H9 (cell line): Measurements from ENCODE around the gene LCE3A. TPM values are rescaled to one million over a fixed set of nuclear protein-coding genes. Genes with fewer than 3 reads are reported as not detected.

Source experiments
- DNase-seq: peaks from one replicate; pipeline ENCODE4 v3.0.0-alpha.2; 2017
- H2AFZ ChIP-seq: one replicate; pipeline ENCODE4 v1.6.1; 2013; ENCODE audit warnings: mild to moderate bottlenecking, low read length, control low read depth, moderate library complexity
- H2AK5ac ChIP-seq: 2 replicates; pipeline ENCODE4 v1.6.1; 2013; ENCODE audit warnings: low read length, control low read depth, mixed read lengths; ENCODE audit not compliant: insufficient read length
- H2BK120ac ChIP-seq: one replicate; pipeline ENCODE4 v1.6.1; 2013; ENCODE audit warnings: low read depth, mild to moderate bottlenecking, low read length, control low read depth, inconsistent platforms; ENCODE audit not compliant: poor library complexity, severe bottlenecking
- H2BK12ac ChIP-seq: 2 replicates; pipeline ENCODE4 v1.6.1; 2013; ENCODE audit warnings: low read length, control low read depth, mixed read lengths, low read depth; ENCODE audit not compliant: insufficient read length
- H2BK15ac ChIP-seq: 2 replicates; pipeline ENCODE4 v1.6.1; 2013; ENCODE audit warnings: low read depth, low read length, control low read depth
- H2BK20ac ChIP-seq: one replicate; pipeline ENCODE4 v1.6.1; 2013; ENCODE audit warnings: low read depth, mild to moderate bottlenecking, low read length, control low read depth, inconsistent platforms; ENCODE audit not compliant: poor library complexity, severe bottlenecking
- H2BK5ac ChIP-seq: 2 replicates; pipeline ENCODE4 v1.6.1; 2013; ENCODE audit warnings: low read length, control low read depth, mixed read lengths; ENCODE audit not compliant: insufficient read length
- H3K14ac ChIP-seq: 2 replicates; pipeline ENCODE4 v1.6.1; 2013; ENCODE audit warnings: low read length, control low read depth; ENCODE audit not compliant: insufficient read depth
- H3K18ac ChIP-seq: 2 replicates; pipeline ENCODE4 v1.6.1; 2013; ENCODE audit warnings: low read depth, mild to moderate bottlenecking, mixed read lengths, low read length, control low read depth; ENCODE audit not compliant: insufficient read length
- H3K23ac ChIP-seq: 2 replicates; pipeline ENCODE4 v1.6.1; 2013; ENCODE audit warnings: low read length, control low read depth, mixed read lengths, low read depth; ENCODE audit not compliant: insufficient read length
- H3K23me2 ChIP-seq: 2 replicates; pipeline ENCODE4 v1.6.1; 2013; ENCODE audit warnings: low read depth, mild to moderate bottlenecking, mixed read lengths, low read length, control low read depth; ENCODE audit not compliant: insufficient read length, poor library complexity, severe bottlenecking
- H3K27ac ChIP-seq: 2 replicates; pipeline ENCODE4 v1.5.1; 2013; ENCODE audit warnings: low read length, control low read depth, mixed read lengths, low read depth; ENCODE audit not compliant: insufficient read length
- H3K27me3 ChIP-seq: 2 replicates; pipeline ENCODE4 v1.6.1; 2013; ENCODE audit warnings: low read length, control low read depth, inconsistent platforms; ENCODE audit not compliant: insufficient read depth
- H3K4ac ChIP-seq: 2 replicates; pipeline ENCODE4 v1.6.1; 2013; ENCODE audit warnings: low read depth, mild to moderate bottlenecking, control low read depth, inconsistent platforms, low read length, moderate library complexity
- H3K4me1 ChIP-seq: 2 replicates; pipeline ENCODE4 v1.6.1; 2013; ENCODE audit warnings: low read length, control low read depth, inconsistent platforms; ENCODE audit not compliant: insufficient read depth
- H3K4me2 ChIP-seq: 2 replicates; pipeline ENCODE4 v1.6.1; 2013; ENCODE audit warnings: low read length, control low read depth, mixed read lengths; ENCODE audit not compliant: insufficient read length, insufficient read depth
- H3K56ac ChIP-seq: 2 replicates; pipeline ENCODE4 v1.6.1; 2013; ENCODE audit warnings: low read depth, mild to moderate bottlenecking, mixed read lengths, low read length, control low read depth; ENCODE audit not compliant: insufficient read length
- H3K79me1 ChIP-seq: 2 replicates; pipeline ENCODE4 v1.6.1; 2013; ENCODE audit warnings: low read depth, mild to moderate bottlenecking, moderate library complexity, low read length, control low read depth, inconsistent platforms; ENCODE audit not compliant: insufficient read depth, poor library complexity, severe bottlenecking
- H3K79me2 ChIP-seq: 2 replicates; pipeline ENCODE4 v1.6.1; 2013; ENCODE audit warnings: low read length, control low read depth, inconsistent platforms; ENCODE audit not compliant: insufficient read depth
- H3K9ac ChIP-seq: 2 replicates; pipeline ENCODE4 v1.6.1; 2013; ENCODE audit warnings: low read length, control low read depth, mixed read lengths; ENCODE audit not compliant: insufficient read length; ENCODE audit errors: extremely low read depth
- H3K9me3 ChIP-seq: one replicate; pipeline ENCODE4 v1.6.1; 2013; ENCODE audit warnings: low read depth, low read length, inconsistent platforms; ENCODE audit not compliant: control insufficient read depth
- H3T11ph ChIP-seq: one replicate; pipeline ENCODE4 v1.6.1; 2013; ENCODE audit warnings: mild to moderate bottlenecking, low read length, control low read depth, inconsistent platforms
- H4K20me1 ChIP-seq: one replicate; pipeline ENCODE4 v1.6.1; 2013; ENCODE audit not compliant: control insufficient read depth, insufficient read length, insufficient read depth
- H4K5ac ChIP-seq: 2 replicates; pipeline ENCODE4 v1.6.1; 2013; ENCODE audit warnings: low read depth, mild to moderate bottlenecking, mixed read lengths, low read length, control low read depth; ENCODE audit not compliant: insufficient read length
- H4K8ac ChIP-seq: replicated peaks from 2 replicates; pipeline ENCODE4 v1.6.1; 2013; ENCODE audit warnings: low read length, control low read depth, mixed read lengths, low read depth; ENCODE audit not compliant: insufficient read length
- H4K91ac ChIP-seq: 2 replicates; pipeline ENCODE4 v1.6.1; 2013; ENCODE audit warnings: low read depth, mild to moderate bottlenecking, moderate library complexity, mixed read lengths, low read length, control low read depth; ENCODE audit not compliant: insufficient read length
- H3K27ac Mint-ChIP-seq, 3 experiments: 2 replicates in 2 of 3; 3 replicates in 1 of 3; pipeline ENCODE4 v1.8.0; 2020 to 2021; ENCODE audit warnings: mixed read lengths in 3 of 3, mild to moderate bottlenecking in 1 of 3, moderate library complexity in 1 of 3
- H3K27me3 Mint-ChIP-seq: 2 replicates; pipeline ENCODE4 v1.8.0; 2021; ENCODE audit warnings: low read depth, mild to moderate bottlenecking, moderate library complexity, mixed read lengths
- H3K36me3 Mint-ChIP-seq, 3 experiments: 2 replicates in 2 of 3; 3 replicates in 1 of 3; pipeline ENCODE4 v1.8.0; 2020 to 2021; ENCODE audit warnings: low read depth in 3 of 3, mixed read lengths in 3 of 3; ENCODE audit not compliant: insufficient read depth in 1 of 3
- H3K4me1 Mint-ChIP-seq, 2 experiments: 2 replicates each; pipeline ENCODE4 v1.8.0; 2020; ENCODE audit warnings: mixed read lengths in 2 of 2
- H3K4me3 Mint-ChIP-seq, 2 experiments: 2 replicates in 1 of 2; 3 replicates in 1 of 2; pipeline ENCODE4 v1.8.0; 2020 to 2021; ENCODE audit warnings: mild to moderate bottlenecking in 2 of 2, mixed read lengths in 2 of 2, moderate library complexity in 1 of 2
- H3K9me3 Mint-ChIP-seq, 2 experiments: 2 replicates in 1 of 2; 3 replicates in 1 of 2; pipeline ENCODE4 v1.8.0; 2020; ENCODE audit warnings: mild to moderate bottlenecking in 2 of 2, mixed read lengths in 2 of 2, moderate library complexity in 1 of 2
- CTCF ChIP-seq: fragments of 200-600 bp; sonication (generic); conservative IDR thresholded peaks from 3 replicates; pipeline ENCODE4 v1.8.0; 2021; ENCODE audit warnings: antibody characterized with exemption, mild to moderate bottlenecking
- WGBS: extraction: QIAGEN DNeasy Blood & Tissue Kit; methylation state at CpG from one replicate; pipeline ENCODE4 v1.1.7; 2013; ENCODE audit warnings: missing lambda C conversion rate, low lambda C conversion rate, mixed read lengths; ENCODE audit not compliant: insufficient read length; ENCODE audit errors: extremely low coverage; 5-methylcytosine and 5-hydroxymethylcytosine counted together
- total RNA-seq: library from RNA; stranded (reverse); gene quantifications from 2 replicates; pipeline ENCODE4 v1.2.1, GENCODE V29; 2021

Gene LCE3A
- total RNA-seq, 1 experiment from 2014 or later: not detected

- no peaks in the 10 kb centered on the region for H3K4me1 Mint-ChIP-seq
Measured at GRCh38 chr1:152657677-152658076, 34.8 kb upstream of the LCE3A start.

More at GRCh38 chr1:152657677-152658076, 34.8 kb upstream of the LCE3A start:
- no peak overlapping the region for H3K56ac ChIP-seq
- no peaks in the 10 kb centered on the region for H4K20me1 ChIP-seq
- H2AFZ ChIP-seq: no peak overlapping the region
- Mint-ChIP-seq H3K27me3 (no peaks in the 10 kb centered on the region; the same call in none of the 2 replicates), H3K27ac (no peak overlapping the region), H3K4me3 (no peak overlapping the region), H3K9me3 (peaks cover 91 to 94% of the 10 kb centered on the region in 2 experiments), H3K36me3 (peaks cover 0 to 21% (median 5%) of the 10 kb centered on the region in 3 experiments; a peak in 4 of 7 replicates)
- no peak for TF ChIP-seq CTCF
- H3K23ac ChIP-seq: no peak overlapping the region
- H3K14ac ChIP-seq: no peak overlapping the region
- H2BK5ac ChIP-seq: no peak overlapping the region
- no peak overlapping the region for H3K4me2 ChIP-seq
- H3K4me1 ChIP-seq: no peaks in the 10 kb centered on the region
- no peaks in the 10 kb centered on the region for H3K79me1 ChIP-seq
- no peak overlapping the region for H3K4ac ChIP-seq
- no peak overlapping the region for H3K9ac ChIP-seq
- H2BK120ac ChIP-seq: no peak overlapping the region
- H4K8ac ChIP-seq: no peak overlapping the region
- no peak overlapping the region for H2AK5ac ChIP-seq
- H3K23me2 ChIP-seq: no peaks in the 10 kb centered on the region
- H3K27me3 ChIP-seq: no peaks in the 10 kb centered on the region
- H3K27ac ChIP-seq: no peak overlapping the region
- peaks cover 81% of the 10 kb centered on the region for H3K9me3 ChIP-seq
- WGBS: no CpG with 5 or more reads among the region's 4 CpGs
- H3T11ph ChIP-seq: no peak overlapping the region
- H4K5ac ChIP-seq: no peak overlapping the region
- no peak overlapping the region for H4K91ac ChIP-seq
- H2BK20ac ChIP-seq: no peak overlapping the region
- no peaks in the 10 kb centered on the region for H3K79me2 ChIP-seq
- DNase-seq: no peak
- H2BK12ac ChIP-seq: no peak overlapping the region
- H3K18ac ChIP-seq: no peak overlapping the region
- H2BK15ac ChIP-seq: no peak overlapping the region
